Astrocyte of the spinal cord (primary cell): Measurements from ENCODE around the gene HOMER1.

Source experiments
- DNase-seq: peaks from one replicate; pipeline ENCODE4 v3.0.0; 2011; ENCODE audit warnings: low read depth, low spot score
- H3K4me3 ChIP-seq: 2 replicates; pipeline ENCODE4 v1.5.1; 2011; ENCODE audit warnings: low read depth, mild to moderate bottlenecking, low read length, moderate library complexity
- in situ Hi-C: cut with HindIII; loops from 2 replicates; pipeline ENCODE4 v1.10.0; 2017; ENCODE audit warnings: low sequenced_read_pairs
- TF ChIP-seq, protein P1 (sequence below): IDR thresholded peaks from 2 replicates; pipeline ENCODE4 v1.5.1; 2012; ENCODE audit warnings: low read depth, mild to moderate bottlenecking, low read length, inconsistent platforms

Gene HOMER1

DNA sequence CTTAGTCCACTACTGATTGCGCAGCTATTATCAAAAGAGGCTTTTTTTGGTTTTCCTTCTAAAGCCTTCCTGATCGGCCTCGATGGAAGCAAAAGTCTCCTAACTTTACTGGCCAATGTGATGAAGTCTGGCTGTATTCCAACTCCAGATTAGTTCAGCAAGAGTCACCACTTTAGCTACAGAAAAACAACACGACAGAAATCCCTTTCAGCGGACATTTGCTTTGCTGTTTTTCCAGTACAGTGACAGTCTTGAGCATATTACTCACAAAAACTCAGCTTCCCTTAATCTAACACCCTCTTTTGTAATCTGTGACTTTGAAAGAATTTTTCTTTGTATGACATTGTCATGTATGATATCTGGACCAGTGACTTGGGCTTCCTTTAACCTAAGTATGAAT is 95.7 kb downstream of the HOMER1 start:
- no peak overlapping the region for H3K4me3 ChIP-seq
- TF ChIP-seq, protein P1, sequence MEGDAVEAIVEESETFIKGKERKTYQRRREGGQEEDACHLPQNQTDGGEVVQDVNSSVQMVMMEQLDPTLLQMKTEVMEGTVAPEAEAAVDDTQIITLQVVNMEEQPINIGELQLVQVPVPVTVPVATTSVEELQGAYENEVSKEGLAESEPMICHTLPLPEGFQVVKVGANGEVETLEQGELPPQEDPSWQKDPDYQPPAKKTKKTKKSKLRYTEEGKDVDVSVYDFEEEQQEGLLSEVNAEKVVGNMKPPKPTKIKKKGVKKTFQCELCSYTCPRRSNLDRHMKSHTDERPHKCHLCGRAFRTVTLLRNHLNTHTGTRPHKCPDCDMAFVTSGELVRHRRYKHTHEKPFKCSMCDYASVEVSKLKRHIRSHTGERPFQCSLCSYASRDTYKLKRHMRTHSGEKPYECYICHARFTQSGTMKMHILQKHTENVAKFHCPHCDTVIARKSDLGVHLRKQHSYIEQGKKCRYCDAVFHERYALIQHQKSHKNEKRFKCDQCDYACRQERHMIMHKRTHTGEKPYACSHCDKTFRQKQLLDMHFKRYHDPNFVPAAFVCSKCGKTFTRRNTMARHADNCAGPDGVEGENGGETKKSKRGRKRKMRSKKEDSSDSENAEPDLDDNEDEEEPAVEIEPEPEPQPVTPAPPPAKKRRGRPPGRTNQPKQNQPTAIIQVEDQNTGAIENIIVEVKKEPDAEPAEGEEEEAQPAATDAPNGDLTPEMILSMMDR: no peak
- in situ Hi-C loops: no loop called here
- DNase-seq: peak; percentile 6

DNA sequence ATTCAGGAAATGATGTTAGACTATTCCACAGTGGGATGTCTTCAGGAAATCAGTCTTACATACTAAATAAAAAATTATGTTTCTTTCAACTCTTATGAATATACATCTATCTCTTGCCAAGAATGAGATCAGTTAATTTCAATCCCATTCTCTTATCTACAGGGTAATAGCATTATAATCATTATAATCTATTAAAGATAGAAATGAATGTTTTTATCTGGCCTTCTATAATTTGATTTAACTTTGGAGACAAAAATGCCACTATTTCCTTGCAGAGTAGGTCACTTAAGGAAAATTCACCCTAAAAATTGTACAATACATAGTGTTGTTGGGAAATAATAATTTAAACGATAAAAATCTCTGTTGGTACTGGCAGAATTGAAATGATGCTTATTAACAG is 96.4 kb downstream of the HOMER1 start:
- in situ Hi-C loops: no loop called here
- no peak overlapping the region for H3K4me3 ChIP-seq
- TF ChIP-seq, protein P1: no peak

DNA sequence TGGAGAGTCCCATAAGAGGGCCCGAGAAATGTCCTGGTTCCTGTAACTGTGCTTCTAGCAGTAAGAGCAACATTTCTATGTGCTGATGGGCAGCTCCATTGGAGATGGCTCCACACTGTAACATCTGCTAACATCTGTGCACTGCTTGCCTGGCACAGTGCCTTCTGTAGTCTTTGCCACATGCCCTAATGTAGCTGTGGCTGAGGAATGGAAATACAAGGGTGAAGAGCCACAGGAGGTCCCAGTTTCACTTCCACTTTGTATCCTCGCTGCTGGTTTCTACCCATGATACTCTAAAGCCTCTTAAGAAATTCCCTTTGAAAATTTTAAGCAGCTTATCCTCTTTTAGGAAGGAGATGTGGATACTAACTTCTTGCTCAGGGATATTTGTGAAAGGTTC is 97.4 kb downstream of the HOMER1 start:
- no peak overlapping the region for H3K4me3 ChIP-seq
- TF ChIP-seq, protein P1: no peak
- in situ Hi-C loops: no loop called here
- DNase-seq: peak; percentile 1

More for the DNA sequence above, 96.4 kb downstream of the HOMER1 start:
- DNase-seq: no peak

DNA sequence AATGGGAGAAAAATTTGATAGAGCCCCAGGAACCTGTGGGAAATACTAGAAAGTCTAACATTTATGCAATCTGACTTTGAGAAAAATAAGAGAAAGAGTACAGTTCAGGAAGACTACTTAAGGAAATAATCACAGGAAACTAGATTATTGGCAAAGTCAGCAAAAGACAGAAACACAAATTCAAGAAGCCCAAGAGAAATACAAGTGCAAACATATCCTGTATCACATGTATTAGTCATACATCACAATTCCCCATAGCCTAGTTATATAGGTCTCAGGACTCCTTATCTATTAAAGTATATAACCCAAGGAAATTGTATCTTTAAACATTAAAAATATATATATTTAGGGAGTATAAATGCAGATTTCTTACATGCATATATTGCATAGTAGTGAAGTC is 100.8 kb downstream of the HOMER1 start:
- in situ Hi-C loops: no loop called here
- H3K4me3 ChIP-seq: no peak overlapping the region
- no peak for DNase-seq
- TF ChIP-seq, protein P1: no peak

DNA sequence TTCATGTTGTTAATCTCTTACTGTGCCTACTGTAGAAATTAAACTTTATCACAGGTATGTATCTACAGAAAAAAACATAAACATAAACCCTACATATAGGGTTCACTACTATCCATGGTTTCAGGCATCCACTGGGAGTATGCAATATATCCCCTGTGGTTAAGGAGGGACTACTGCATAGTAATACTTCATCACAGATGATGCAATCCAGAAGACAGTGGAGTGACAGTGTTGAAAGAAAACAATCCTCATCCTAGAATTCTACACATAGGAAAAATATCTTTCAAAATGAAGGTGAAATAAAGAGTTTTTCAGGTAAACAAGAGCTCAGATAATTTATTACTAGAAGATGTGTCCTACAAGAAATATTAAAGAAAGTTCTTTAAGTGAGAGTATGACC is 105.9 kb downstream of the HOMER1 start:
- no peak for DNase-seq
- in situ Hi-C loops: no loop called here
- TF ChIP-seq, protein P1: no peak
- no peak overlapping the region for H3K4me3 ChIP-seq

DNA sequence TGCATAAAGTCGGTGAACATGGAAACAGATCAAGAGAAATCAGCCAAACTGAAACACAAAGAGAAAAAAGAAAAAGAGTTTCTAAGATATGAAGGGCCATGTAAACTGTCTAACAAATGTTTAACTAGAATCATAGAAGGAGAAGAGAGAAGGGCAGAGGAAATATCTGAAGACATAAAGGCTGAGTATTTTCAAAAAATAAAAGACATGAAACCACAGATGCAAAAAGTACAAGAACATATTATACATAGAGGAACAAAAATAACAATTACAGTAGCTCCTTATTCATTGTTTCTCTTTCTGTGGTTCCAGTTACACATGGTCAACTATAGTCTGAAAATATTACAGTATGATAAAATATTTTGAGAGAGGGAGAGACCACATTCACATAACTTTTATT is 106.3 kb downstream of the HOMER1 start:
- in situ Hi-C loops: no loop called here
- TF ChIP-seq, protein P1: no peak
- DNase-seq: no peak
- no peak overlapping the region for H3K4me3 ChIP-seq

DNA sequence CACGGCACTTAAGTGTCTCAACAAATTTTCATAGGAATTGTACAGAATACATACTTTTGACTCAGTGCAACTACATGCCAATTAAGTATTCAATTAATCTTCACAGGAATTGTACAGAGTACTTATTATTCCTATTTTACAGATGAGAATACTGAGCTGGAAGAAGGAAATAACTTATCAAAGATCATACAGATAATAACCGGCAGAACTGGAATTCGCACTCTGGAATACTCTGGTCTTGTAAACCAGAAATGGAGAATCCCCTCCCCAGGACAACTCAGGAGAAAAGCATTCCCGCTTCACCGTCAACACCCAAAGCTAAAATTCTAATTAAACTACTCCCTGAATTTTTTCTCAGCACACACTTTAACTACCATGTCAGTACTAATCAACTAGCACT is 112.7 kb downstream of the HOMER1 start:
- TF ChIP-seq, protein P1: no peak
- DNase-seq: no peak
- in situ Hi-C loops: no loop called here
- no peak overlapping the region for H3K4me3 ChIP-seq
